Measurements from ENCODE around the gene MTMR12. TPM values are rescaled to one million over a fixed set of nuclear protein-coding genes. Genes with fewer than 3 reads are reported as not detected.

MTMR12 gene
- total RNA-seq, 2 donors from 2014 or later, result 43.1 to 70.7 TPM

DNA sequence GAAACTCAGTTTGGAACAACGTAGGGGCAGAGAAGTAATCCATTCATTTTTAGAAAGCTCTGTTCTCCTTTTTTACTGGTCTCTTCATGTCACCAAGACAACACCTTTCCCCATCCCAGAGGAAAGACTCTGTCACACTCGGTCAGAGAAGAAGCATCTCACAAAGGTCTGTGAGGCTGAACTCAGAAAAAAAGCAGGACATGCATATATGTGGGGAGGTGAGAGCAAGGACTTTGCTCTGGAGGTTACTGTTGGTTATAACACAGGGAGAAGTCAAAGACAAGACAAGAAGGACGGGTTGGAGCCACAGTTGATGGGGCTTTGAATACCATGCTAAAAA, 19.2 kb upstream of the MTMR12 start:
- Histone ChIP-seq H3K9me3 (no peaks in the 10 kb centered on the region), H3K27ac (peak overlapping the region; percentile 84 to 92), H3K4me3 (no peak overlapping the region), H3K4me1 (replicated peaks) (peaks cover 9% of the 10 kb centered on the region), H3K36me3 (no peaks in the 10 kb centered on the region), H3K27me3 (replicated peaks; ENCODE audit: insufficient read depth) (no peaks in the 10 kb centered on the region)
- DNase-seq (ENCODE audit: low spot score), result no peak
- intact Hi-C loops (cut with DNase I), result loop anchor here (5.0 kb wide), 1 partner anchor 100 kb away; no protein-coding TSS in a partner anchor
- TF ChIP-seq POLR2AphosphoS5 (IDR thresholded peaks at IDR 0.05) (no peak), POLR2A (IDR thresholded peaks at IDR 0.05) (no peak)
- TF ChIP-seq, protein P1, sequence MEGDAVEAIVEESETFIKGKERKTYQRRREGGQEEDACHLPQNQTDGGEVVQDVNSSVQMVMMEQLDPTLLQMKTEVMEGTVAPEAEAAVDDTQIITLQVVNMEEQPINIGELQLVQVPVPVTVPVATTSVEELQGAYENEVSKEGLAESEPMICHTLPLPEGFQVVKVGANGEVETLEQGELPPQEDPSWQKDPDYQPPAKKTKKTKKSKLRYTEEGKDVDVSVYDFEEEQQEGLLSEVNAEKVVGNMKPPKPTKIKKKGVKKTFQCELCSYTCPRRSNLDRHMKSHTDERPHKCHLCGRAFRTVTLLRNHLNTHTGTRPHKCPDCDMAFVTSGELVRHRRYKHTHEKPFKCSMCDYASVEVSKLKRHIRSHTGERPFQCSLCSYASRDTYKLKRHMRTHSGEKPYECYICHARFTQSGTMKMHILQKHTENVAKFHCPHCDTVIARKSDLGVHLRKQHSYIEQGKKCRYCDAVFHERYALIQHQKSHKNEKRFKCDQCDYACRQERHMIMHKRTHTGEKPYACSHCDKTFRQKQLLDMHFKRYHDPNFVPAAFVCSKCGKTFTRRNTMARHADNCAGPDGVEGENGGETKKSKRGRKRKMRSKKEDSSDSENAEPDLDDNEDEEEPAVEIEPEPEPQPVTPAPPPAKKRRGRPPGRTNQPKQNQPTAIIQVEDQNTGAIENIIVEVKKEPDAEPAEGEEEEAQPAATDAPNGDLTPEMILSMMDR (IDR thresholded peaks at IDR 0.05), result no peak
- 29% methylated on average over 3 of the region's 3 CpGs for WGBS

DNA sequence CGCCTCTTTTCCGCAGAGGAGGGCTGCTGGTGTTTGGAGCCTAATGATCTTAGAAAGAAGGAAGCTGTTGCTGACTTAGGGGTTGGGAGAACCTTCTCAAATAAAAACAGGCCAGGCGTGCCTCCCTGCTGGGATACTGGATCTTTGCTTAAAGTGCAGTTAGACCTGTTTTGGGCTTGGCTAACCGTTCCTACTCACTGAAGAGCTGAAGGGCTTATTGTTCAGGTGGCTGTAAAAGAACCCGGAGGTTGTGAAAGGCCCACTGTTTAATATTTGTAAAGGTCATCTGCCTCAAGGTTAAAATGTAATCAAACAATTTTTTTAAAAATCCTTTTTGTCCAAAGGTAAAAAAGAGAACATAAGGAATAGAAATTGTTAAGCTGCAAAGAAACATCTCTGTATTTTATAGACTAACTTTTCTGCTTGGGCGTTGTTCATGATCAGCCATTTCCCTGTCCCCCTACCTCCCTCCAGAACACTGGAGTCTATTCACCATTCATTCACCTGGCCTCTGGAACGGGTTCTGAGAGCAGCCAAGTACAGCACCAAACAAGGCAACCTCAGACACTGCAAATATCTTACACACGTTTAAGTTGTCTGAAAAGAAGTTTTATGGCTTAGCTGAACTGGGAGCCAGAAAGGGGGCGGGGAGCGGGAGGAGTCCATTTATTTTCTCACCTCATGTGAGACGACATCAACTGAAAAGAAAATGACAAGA, 18.6 kb upstream of the MTMR12 start:
- 26% methylated on average over 11 of the region's 11 CpGs for WGBS
- Histone ChIP-seq H3K4me1 (replicated peaks) (peaks cover 9% of the 10 kb centered on the region), H3K27ac (peak overlapping the region; percentile 84 to 92), H3K4me3 (no peak overlapping the region), H3K27me3 (replicated peaks; ENCODE audit: insufficient read depth) (no peaks in the 10 kb centered on the region), H3K9me3 (no peaks in the 10 kb centered on the region), H3K36me3 (no peaks in the 10 kb centered on the region)
- DNase-seq (ENCODE audit: low spot score), result peak; percentile 92
- peak; percentile 69 for TF ChIP-seq POLR2AphosphoS5 (IDR thresholded peaks at IDR 0.05)
- TF ChIP-seq, protein P1 (IDR thresholded peaks at IDR 0.05), result no peak
- intact Hi-C loops (cut with DNase I), result loop anchor here (5.0 kb wide), 1 partner anchor 99 kb away; no protein-coding TSS in a partner anchor

DNA sequence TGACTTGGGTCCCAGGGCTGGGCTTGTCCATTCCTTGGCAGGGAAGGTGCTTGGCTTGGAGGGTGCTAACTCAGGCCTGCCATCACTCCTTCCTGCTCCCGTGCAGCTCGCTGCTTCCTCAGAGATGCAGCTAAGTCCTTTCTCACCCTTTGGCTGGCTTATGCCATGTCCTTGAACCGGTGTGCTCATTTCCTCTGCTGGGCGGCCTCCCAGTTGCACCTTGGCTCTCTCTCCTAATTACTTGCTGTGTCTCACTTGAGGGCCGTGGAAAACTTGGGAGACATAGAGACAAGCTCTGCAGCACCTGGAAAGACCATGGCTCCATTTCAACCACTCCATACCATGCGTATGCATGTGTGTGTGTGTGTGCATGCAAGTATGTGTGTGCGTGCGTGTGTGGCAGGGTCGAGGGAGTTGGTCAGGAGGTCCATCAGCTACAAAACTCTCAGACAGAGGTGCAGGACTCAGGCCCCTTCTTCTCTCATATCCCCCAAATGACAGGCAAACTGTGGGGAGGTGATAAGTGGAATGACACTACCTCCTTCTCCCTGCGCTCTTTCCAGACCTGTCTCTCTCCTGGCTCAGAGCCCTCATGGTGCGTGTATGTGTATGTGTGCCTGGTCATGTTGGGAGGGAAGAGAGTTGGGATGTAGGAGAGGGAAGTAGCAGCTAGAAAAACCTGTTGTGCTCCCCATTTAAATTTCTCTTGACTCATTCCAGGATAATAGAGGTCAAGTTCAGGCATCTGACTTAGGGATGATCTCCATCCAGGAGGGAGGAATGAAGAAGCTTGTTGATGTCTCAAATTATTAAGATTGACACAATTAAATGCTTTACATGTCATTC, 17.6 kb upstream of the MTMR12 start:
- TF ChIP-seq, protein P1 (IDR thresholded peaks at IDR 0.05), result no peak
- TF ChIP-seq POLR2AphosphoS5 (IDR thresholded peaks at IDR 0.05) (peak; percentile 8), POLR2A (IDR thresholded peaks at IDR 0.05) (no peak)
- DNase-seq (ENCODE audit: low spot score), result peak; percentile 61
- peak overlapping the region; percentile 84 to 92 for H3K27ac ChIP-seq

DNA sequence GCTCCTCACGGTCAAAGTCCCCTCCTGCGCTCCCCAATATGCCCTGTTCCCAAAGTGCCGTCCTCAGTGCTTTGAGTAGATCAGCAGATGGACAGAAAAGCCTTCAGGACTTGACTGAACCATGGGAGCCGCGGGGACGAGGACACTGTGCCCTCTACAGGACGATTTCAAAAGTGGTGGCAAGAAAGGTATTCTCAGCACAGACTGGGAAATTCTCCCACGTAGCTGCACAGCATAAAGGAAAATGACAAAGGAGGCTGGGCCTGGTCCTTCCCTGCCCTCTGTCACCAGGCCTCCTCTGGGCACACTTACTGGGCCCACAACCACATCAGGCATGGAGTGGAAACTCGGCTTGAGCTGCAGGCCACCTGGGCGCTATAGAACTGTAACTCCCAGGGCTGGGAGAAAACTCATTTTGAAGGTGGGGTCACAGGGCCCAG, 16.7 kb upstream of the MTMR12 start:
- peak; percentile 68 for DNase-seq (ENCODE audit: low spot score)
- 49% methylated on average over 10 of the region's 10 CpGs for WGBS
- TF ChIP-seq, protein P1 (IDR thresholded peaks at IDR 0.05), result peak in 3 of 4 experiments; percentile 60 to 75 (median 62)
- TF ChIP-seq POLR2AphosphoS5 (IDR thresholded peaks at IDR 0.05) (peak; percentile 23), POLR2A (IDR thresholded peaks at IDR 0.05) (no peak)
- Histone ChIP-seq H3K27me3 (replicated peaks; ENCODE audit: insufficient read depth) (no peaks in the 10 kb centered on the region), H3K9me3 (no peaks in the 10 kb centered on the region), H3K27ac (peak overlapping the region; percentile 84 to 92), H3K4me3 (no peak overlapping the region), H3K4me1 (replicated peaks) (peaks cover 9% of the 10 kb centered on the region), H3K36me3 (no peaks in the 10 kb centered on the region)
- intact Hi-C loops (cut with DNase I), result no loop called here

More for the DNA sequence above, 17.6 kb upstream of the MTMR12 start:
- Histone ChIP-seq H3K4me1 (replicated peaks) (peaks cover 9% of the 10 kb centered on the region), H3K9me3 (no peaks in the 10 kb centered on the region), H3K27me3 (replicated peaks; ENCODE audit: insufficient read depth) (no peaks in the 10 kb centered on the region), H3K4me3 (no peak overlapping the region), H3K36me3 (no peaks in the 10 kb centered on the region)
- intact Hi-C loops (cut with DNase I), result loop anchor here (5.0 kb wide), 1 partner anchor 98 kb away; no protein-coding TSS in a partner anchor
- WGBS, result 43% methylated on average over 11 of the region's 11 CpGs

All from prostate gland (tissue), 2 donors.